HG02759 (cell line): ENCODE results near the gene C10orf62.
"Not testable (repeated sequence)": the region's sequence is repeated elsewhere in the genome, so short reads cannot be mapped to it uniquely, and the experiment has no call there.

ENCODE experiments used
- ATAC-seq: cut with Tn5 transposase; IDR thresholded peaks from one replicate; pipeline ENCODE4 v1.9.1; 2021; ENCODE audit warnings: mild to moderate bottlenecking, moderate library complexity; ENCODE audit not compliant: unreplicated experiment

The C10orf62 gene

GRCh38 chr10:97623277-97623676 is 33.8 kb downstream of the C10orf62 start:
- no peak for ATAC-seq

DNA sequence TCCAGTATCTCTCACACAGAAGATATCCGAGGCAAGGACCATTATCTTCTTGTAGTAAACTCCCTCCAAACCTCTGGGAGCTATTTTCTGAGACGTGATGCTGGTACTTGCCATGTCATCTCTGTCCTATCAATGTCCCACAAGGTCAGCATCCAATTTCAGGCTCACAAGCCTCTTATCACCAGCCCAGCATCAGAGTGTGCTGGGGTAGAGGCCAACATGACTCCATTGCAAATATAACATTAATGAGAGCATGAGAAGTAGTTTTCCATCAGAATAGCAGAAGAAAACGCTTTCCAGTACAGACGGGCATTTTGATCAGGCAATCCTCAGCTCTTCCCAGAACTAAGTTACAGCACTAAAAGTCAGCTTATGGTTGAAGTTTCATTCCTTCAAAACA is 38.2 kb downstream of the C10orf62 start:
- ATAC-seq = no peak

- no peak for ATAC-seq
These were observed 38.7 kb downstream of the C10orf62 start for GRCh38 chr10:97628228-97628627.

- no peak for ATAC-seq
These were observed 39.8 kb downstream of the C10orf62 start for GRCh38 chr10:97629289-97629688.

- no peak for ATAC-seq
These were observed 41.6 kb downstream of the C10orf62 start for GRCh38 chr10:97631098-97631497.

GRCh38 chr10:97632949-97633884 is 43.7 kb downstream of the C10orf62 start, which contains the start of gene MORN4:
MORN4 (minus strand) TSS chr10:97633500; CDS start chr10:97619653, 13,847 bp downstream.
- ATAC-seq = peak; percentile 100

DNA sequence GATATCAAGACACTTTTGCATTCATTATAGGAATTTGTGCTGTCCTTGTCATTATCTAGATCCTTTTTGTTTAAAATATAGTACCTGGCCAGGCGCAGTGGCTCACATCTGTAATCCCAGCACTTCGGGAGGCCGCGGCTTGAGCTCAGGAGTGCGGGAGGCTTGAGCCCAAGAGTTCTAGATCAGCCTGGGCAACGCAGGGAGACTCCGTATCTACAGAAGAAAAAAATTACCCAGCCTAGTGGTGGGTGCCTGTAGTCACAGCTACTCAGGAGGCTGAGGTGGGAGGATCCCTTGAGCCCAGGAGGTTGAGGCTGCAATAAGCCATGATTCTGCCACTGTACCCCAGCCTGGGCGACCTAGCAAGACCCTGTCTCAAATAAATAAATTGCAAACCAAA is 44.4 kb downstream of the C10orf62 start:
- no peak for ATAC-seq

GRCh38 chr10:97635577-97635976 is 46.1 kb downstream of the C10orf62 start:
- no peak for ATAC-seq

GRCh38 chr10:97639090-97639489 is 49.6 kb downstream of the C10orf62 start:
- ATAC-seq = not testable (repeated sequence)

- ATAC-seq = peak; percentile 99
These were observed 50.8 kb downstream of the C10orf62 start, which contains the start of gene PI4K2A for GRCh38 chr10:97640174-97640867. PI4K2A (plus strand) TSS chr10:97640671; CDS start chr10:97640743, 72 bp downstream.
